Measurements from ENCODE around the gene PPP1R9B. TPM values are rescaled to one million over a fixed set of nuclear protein-coding genes. Genes with fewer than 3 reads are reported as not detected.

PPP1R9B gene
- total RNA-seq, 4 donors from 2014 or later, result 28.4 to 54.9 (median 36.9) TPM

DNA sequence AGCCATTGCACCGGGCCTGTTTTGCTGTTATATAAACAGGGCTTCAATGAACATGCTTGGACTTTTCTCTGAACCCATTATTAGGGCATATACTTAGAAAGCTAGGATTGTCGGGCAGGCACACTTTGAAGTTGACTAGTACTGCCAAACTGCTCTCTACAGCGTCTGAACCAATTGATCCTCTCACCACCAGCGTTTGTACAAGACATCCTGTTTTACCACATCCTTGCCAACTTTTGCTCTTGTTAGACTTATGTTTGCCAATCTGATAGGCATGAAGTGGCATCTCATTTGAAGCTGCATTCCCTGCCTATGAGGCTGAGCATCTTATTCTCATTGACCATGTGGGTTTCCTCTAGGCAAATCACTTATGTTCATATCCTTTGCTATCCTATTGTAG lies 7.4 kb upstream of the PPP1R9B start:
- WGBS, 2 donors, result 71 to 74% methylated on average over 4 of the region's 4 CpGs
- no peak for DNase-seq (ENCODE audit: low spot score in 2 of 2)
- H3K4me3 ChIP-seq, result no peak overlapping the region
- TF ChIP-seq POLR2A (IDR thresholded peaks at IDR 0.05), result no peak
- TF ChIP-seq, protein P1, sequence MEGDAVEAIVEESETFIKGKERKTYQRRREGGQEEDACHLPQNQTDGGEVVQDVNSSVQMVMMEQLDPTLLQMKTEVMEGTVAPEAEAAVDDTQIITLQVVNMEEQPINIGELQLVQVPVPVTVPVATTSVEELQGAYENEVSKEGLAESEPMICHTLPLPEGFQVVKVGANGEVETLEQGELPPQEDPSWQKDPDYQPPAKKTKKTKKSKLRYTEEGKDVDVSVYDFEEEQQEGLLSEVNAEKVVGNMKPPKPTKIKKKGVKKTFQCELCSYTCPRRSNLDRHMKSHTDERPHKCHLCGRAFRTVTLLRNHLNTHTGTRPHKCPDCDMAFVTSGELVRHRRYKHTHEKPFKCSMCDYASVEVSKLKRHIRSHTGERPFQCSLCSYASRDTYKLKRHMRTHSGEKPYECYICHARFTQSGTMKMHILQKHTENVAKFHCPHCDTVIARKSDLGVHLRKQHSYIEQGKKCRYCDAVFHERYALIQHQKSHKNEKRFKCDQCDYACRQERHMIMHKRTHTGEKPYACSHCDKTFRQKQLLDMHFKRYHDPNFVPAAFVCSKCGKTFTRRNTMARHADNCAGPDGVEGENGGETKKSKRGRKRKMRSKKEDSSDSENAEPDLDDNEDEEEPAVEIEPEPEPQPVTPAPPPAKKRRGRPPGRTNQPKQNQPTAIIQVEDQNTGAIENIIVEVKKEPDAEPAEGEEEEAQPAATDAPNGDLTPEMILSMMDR (IDR thresholded peaks at IDR 0.05), result no peak
- TF ChIP-seq EP300 (IDR thresholded peaks at IDR 0.05), result no peak
- H3K27ac ChIP-seq, result no peak overlapping the region
- H3K4me1 ChIP-seq, result peaks cover 0 to 44% (median 16%) of the 10 kb centered on the region in 4 donors
- no peaks in the 10 kb centered on the region for H3K36me3 ChIP-seq
- H3K27me3 ChIP-seq, result no peaks in the 10 kb centered on the region
- H3K9me3 ChIP-seq, result no peaks in the 10 kb centered on the region

DNA sequence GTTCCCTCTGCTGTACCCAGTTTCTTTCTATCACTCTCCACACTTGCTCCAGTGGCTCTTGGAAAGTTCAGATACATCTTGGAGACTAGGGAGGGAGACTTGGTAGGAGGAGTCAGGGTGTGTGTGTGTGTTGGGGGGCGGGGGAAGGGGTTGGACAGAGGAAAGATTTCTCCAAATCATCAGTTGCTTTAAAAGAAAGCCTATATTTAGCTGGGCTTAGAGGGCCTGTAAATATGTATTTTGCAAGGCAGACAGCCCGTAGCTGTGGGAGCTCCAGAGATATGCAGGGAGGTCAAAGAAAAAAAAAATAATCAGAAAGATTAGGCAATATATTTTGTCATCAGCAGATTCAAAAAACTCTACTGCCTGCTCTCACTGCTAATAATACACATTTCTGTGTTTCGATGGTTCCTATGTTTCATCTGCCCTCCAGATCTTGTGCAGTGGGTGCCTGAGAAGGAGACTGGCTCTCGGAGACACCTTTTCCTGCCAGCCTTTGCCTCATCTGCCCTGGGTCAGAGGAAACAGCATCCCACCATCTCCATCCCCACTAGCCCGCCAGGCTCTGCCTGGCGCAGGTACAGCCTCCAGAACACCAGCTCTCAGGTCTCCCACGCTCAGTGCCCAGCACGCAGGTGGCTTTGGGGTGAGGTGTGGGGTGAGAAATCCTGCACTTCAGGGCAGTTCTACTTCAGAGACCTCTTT lies 4.8 kb upstream of the PPP1R9B start:
- Histone ChIP-seq H3K9me3 (no peaks in the 10 kb centered on the region), H3K36me3 (no peaks in the 10 kb centered on the region), H3K27me3 (no peaks in the 10 kb centered on the region), H3K4me3 (no peak overlapping the region), H3K27ac (peak overlapping the region in 3 of 4 donors; percentile 50 to 92 (median 69)), H3K4me1 (peaks cover 0 to 46% (median 17%) of the 10 kb centered on the region in 4 donors)
- TF ChIP-seq EP300 (IDR thresholded peaks at IDR 0.05) (no peak), POLR2A (IDR thresholded peaks at IDR 0.05) (no peak)
- TF ChIP-seq, protein P1 (IDR thresholded peaks at IDR 0.05), result no peak
- DNase-seq (ENCODE audit: low spot score in 2 of 2), result no peak
- 61 to 63% methylated on average over 8 of the region's 8 CpGs for WGBS, 2 donors

DNA sequence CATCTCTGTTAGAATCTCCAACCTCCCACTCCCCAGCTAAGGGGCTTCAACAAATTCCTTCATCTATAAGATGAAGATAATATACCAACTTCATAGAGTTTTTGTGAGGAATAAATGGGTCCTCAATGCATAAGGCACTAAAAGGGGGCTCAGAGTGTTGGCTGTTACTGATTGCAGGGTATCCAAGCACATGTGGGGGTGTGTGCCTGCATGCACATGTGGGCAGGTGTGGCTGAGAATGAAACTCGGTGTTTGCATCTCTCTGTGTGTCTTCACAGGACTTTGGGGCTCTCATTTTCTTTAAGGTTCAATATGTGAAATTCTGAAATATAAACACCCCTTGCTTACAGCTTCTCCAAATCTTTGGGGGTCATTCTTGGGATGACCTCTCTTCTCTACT lies 4.1 kb upstream of the PPP1R9B start:
- H3K36me3 ChIP-seq, result no peaks in the 10 kb centered on the region
- DNase-seq (ENCODE audit: low spot score in 2 of 2), result no peak
- no peaks in the 10 kb centered on the region for H3K27me3 ChIP-seq
- 48% methylated on average over 1 of the region's 1 CpG for WGBS, 2 donors
- no peaks in the 10 kb centered on the region for H3K9me3 ChIP-seq
- H3K27ac ChIP-seq, result peak overlapping the region in 3 of 4 donors; percentile 18 to 92 (median 69)
- TF ChIP-seq POLR2A (IDR thresholded peaks at IDR 0.05), result no peak
- TF ChIP-seq EP300 (IDR thresholded peaks at IDR 0.05), result no peak
- TF ChIP-seq, protein P1 (IDR thresholded peaks at IDR 0.05), result no peak
- no peak overlapping the region for H3K4me3 ChIP-seq
- H3K4me1 ChIP-seq, result peaks cover 0 to 47% (median 17%) of the 10 kb centered on the region in 4 donors

DNA sequence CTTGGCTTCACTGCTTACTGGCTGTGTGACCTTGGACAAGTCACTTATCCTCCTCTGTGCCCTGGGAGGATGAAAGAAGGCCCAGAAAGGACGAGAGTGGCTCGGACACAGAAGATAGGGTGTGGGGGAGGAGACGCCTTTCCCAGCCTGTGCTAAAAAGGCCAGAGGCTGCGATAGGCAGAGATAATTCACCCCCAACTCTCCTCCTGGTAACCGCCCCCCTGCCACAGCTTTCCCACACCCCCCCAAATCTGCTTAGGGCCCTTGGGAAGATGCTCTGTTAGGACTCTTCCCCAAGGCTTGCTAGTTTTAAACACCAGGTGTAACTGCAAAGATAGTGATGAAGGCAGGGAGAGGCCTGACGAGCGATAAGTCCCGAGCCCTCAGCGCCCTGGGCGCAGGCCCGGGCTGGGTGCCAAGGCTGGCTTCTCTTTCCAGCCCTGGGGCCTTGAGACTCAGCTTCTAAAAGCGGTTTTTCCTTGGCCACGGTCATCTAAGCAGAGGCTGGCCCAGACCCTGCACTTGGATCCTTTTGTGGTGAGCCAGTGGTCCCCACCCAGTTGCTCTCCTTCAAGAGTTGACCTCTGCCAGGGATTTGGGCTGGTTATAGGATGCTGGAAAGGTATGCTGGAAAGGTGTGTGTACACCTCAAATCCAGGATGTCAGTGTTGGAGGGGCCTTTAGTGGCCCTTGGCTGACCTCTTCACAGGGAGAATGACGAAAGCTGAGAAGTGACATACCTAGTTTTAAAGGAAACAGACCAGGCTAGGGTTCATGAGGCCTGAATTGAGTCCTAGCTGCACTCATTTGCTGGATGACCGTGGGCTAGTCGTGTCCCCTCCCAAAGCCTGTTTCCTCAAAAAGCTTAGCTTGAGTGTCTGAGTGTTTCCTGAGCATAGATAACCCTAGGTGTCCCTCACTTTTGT lies 3.4 kb upstream of the PPP1R9B start:
- Histone ChIP-seq H3K36me3 (no peaks in the 10 kb centered on the region), H3K9me3 (no peaks in the 10 kb centered on the region), H3K27me3 (no peaks in the 10 kb centered on the region), H3K4me3 (no peak overlapping the region), H3K4me1 (peaks cover 0 to 54% (median 17%) of the 10 kb centered on the region in 4 donors), H3K27ac (peak overlapping the region in 3 of 4 donors; percentile 24 to 92 (median 89))
- no peak for TF ChIP-seq POLR2A (IDR thresholded peaks at IDR 0.05)
- TF ChIP-seq EP300 (IDR thresholded peaks at IDR 0.05), result peak in 1 of 2 donors; percentile 18
- WGBS, 2 donors, result 46 to 49% methylated on average over 14 to 16 of the region's 16 CpGs
- DNase-seq (ENCODE audit: low spot score in 2 of 2), result no peak

DNA sequence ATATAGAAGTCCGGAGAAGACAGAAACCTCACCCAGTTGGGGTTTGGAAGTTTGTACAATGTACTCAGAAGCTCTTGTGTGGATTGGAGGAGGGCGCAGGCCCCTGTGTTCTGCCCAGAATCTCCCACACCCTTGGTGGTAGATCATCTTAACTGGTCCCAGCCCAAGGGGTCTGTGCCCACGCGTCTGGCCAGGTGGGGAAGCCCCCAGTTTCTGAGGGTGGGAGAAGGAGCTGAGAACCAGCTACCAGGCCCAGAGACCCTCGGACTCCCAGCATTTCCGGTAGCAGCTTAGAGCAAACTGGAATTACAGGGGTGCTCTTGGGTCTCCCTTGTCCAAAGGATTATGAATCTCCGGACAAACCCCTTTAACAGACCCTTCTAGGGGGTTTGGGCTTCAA lies 2.3 kb upstream of the PPP1R9B start:
- peak overlapping the region in 1 of 4 donors; percentile 72 for H3K4me3 ChIP-seq
- no peak for DNase-seq (ENCODE audit: low spot score in 2 of 2)
- TF ChIP-seq, protein P1 (IDR thresholded peaks at IDR 0.05), result no peak
- TF ChIP-seq EP300 (IDR thresholded peaks at IDR 0.05), result no peak
- H3K27ac ChIP-seq, result peak overlapping the region; percentile 81 to 94 (median 90)
- no peaks in the 10 kb centered on the region for H3K27me3 ChIP-seq
- H3K9me3 ChIP-seq, result no peaks in the 10 kb centered on the region
- no peaks in the 10 kb centered on the region for H3K36me3 ChIP-seq
- peaks cover 0 to 66% (median 21%) of the 10 kb centered on the region in 4 donors for H3K4me1 ChIP-seq
- WGBS, 2 donors, result 64 to 75% methylated on average over 7 of the region's 7 CpGs

Data from tibial nerve (tissue), 4 donors.